ENCODE data around the gene CCNG1. TPM values are rescaled to one million over a fixed set of nuclear protein-coding genes. Genes with fewer than 3 reads are reported as not detected.

The CCNG1 gene
- polyA plus RNA-seq, 1 donor (not counting 4 experiments of a cell fraction or from before 2014, with no cell fraction given), result 96.7 TPM

GRCh38 chr5:163432544-163432943 lies 4.9 kb upstream of the CCNG1 start:
- peaks cover 1% of the 10 kb centered on the region for H3K79me2 ChIP-seq (ENCODE audit: control insufficient read depth, insufficient read depth, low read length)
- H3K27ac ChIP-seq (ENCODE audit: control insufficient read depth, insufficient read depth, low read length), result no peak overlapping the region
- H3K9ac ChIP-seq (ENCODE audit: control insufficient read depth, extremely low read depth, insufficient read depth, low read length), result no peak overlapping the region
- DNase-seq (ENCODE audit: low read depth, low spot score), result no peak
- dilution Hi-C loops (cut with MboI; ENCODE audit: extremely low pct_ligation_motif_present, low sequenced_read_pairs), result no loop called here
- H3K9me1 ChIP-seq (ENCODE audit: control insufficient read depth, extremely low read depth, insufficient read depth, low read length), result no peaks in the 10 kb centered on the region
- H3K36me3 ChIP-seq (ENCODE audit: control insufficient read depth in 2 of 2, extremely low read depth in 1 of 2, insufficient read depth in 2 of 2, low read length in 2 of 2), result no peaks in the 10 kb centered on the region
- no peaks in the 10 kb centered on the region for H4K20me1 ChIP-seq (ENCODE audit: control insufficient read depth, extremely low read depth, insufficient read depth, low read length)
- no peak for FAIRE-seq
- H2AFZ ChIP-seq (ENCODE audit: control insufficient read depth, low read length), result no peak overlapping the region
- peaks cover 3% of the 10 kb centered on the region for H3K27me3 ChIP-seq (ENCODE audit: control insufficient read depth, extremely low read depth, insufficient read depth, low read length)
- H3K4me1 ChIP-seq (ENCODE audit: control insufficient read depth, extremely low read depth, insufficient read depth, low read length), result peaks cover 4% of the 10 kb centered on the region
- no peak overlapping the region for H3K4me2 ChIP-seq (ENCODE audit: control insufficient read depth, extremely low read depth, insufficient read depth, low read depth, low read length)
- TF ChIP-seq, protein P1, sequence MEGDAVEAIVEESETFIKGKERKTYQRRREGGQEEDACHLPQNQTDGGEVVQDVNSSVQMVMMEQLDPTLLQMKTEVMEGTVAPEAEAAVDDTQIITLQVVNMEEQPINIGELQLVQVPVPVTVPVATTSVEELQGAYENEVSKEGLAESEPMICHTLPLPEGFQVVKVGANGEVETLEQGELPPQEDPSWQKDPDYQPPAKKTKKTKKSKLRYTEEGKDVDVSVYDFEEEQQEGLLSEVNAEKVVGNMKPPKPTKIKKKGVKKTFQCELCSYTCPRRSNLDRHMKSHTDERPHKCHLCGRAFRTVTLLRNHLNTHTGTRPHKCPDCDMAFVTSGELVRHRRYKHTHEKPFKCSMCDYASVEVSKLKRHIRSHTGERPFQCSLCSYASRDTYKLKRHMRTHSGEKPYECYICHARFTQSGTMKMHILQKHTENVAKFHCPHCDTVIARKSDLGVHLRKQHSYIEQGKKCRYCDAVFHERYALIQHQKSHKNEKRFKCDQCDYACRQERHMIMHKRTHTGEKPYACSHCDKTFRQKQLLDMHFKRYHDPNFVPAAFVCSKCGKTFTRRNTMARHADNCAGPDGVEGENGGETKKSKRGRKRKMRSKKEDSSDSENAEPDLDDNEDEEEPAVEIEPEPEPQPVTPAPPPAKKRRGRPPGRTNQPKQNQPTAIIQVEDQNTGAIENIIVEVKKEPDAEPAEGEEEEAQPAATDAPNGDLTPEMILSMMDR (optimal IDR thresholded peaks at IDR 0.05 in 1 of 3, IDR thresholded peaks at IDR 0.05 in 1 of 3, conservative IDR thresholded peaks at IDR 0.05 in 1 of 3; ENCODE audit: extremely low read depth in 1 of 3, insufficient read depth in 2 of 3, low read length in 3 of 3), result no peak
- no peak for TF ChIP-seq EZH2 (IDR thresholded peaks at IDR 0.05; ENCODE audit: low read length)
- H3K9me3 ChIP-seq (ENCODE audit: control insufficient read depth, low read depth, low read length), result no peaks in the 10 kb centered on the region
- H3K4me3 ChIP-seq (ENCODE audit: control insufficient read depth in 2 of 3, extremely low read depth in 1 of 3, insufficient read depth in 2 of 3, low read depth in 1 of 3, low read length in 3 of 3), result no peak overlapping the region

DNA sequence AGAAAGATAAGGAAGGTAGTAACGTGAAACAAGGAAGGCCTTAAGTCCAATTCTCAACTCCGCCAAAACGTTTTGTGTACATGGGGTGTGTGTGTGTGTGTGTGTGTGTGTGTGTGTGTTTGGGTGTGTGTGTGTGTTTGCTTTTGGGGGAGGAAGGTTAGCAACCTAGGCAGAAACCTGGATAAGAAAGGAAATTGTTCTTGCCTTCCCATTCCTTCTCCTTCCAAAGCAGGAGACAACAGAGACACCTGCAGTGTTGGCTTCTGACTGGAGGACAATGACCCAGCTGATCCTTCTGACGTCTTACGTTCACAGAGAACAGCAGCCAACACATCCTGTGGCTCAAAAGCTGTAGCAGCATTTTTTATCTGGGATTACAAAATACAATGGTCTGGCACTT lies 4.1 kb upstream of the CCNG1 start:
- H3K79me2 ChIP-seq (ENCODE audit: control insufficient read depth, insufficient read depth, low read length), result peaks cover 8% of the 10 kb centered on the region
- peaks cover 3% of the 10 kb centered on the region for H3K27me3 ChIP-seq (ENCODE audit: control insufficient read depth, extremely low read depth, insufficient read depth, low read length)
- H3K27ac ChIP-seq (ENCODE audit: control insufficient read depth, insufficient read depth, low read length), result no peak overlapping the region
- FAIRE-seq (no peak), DNase-seq (ENCODE audit: low read depth, low spot score) (no peak)
- dilution Hi-C loops (cut with MboI; ENCODE audit: extremely low pct_ligation_motif_present, low sequenced_read_pairs), result no loop called here
- peaks cover 4% of the 10 kb centered on the region for H3K4me1 ChIP-seq (ENCODE audit: control insufficient read depth, extremely low read depth, insufficient read depth, low read length)
- no peaks in the 10 kb centered on the region for H4K20me1 ChIP-seq (ENCODE audit: control insufficient read depth, extremely low read depth, insufficient read depth, low read length)
- no peak overlapping the region for H3K9ac ChIP-seq (ENCODE audit: control insufficient read depth, extremely low read depth, insufficient read depth, low read length)
- H3K4me3 ChIP-seq (ENCODE audit: control insufficient read depth in 2 of 3, extremely low read depth in 1 of 3, insufficient read depth in 2 of 3, low read depth in 1 of 3, low read length in 3 of 3), result no peak overlapping the region
- no peaks in the 10 kb centered on the region for H3K36me3 ChIP-seq (ENCODE audit: control insufficient read depth in 2 of 2, extremely low read depth in 1 of 2, insufficient read depth in 2 of 2, low read length in 2 of 2)
- H3K9me1 ChIP-seq (ENCODE audit: control insufficient read depth, extremely low read depth, insufficient read depth, low read length), result no peaks in the 10 kb centered on the region
- H2AFZ ChIP-seq (ENCODE audit: control insufficient read depth, low read length), result no peak overlapping the region
- TF ChIP-seq, protein P1 (optimal IDR thresholded peaks at IDR 0.05 in 1 of 3, IDR thresholded peaks at IDR 0.05 in 1 of 3, conservative IDR thresholded peaks at IDR 0.05 in 1 of 3; ENCODE audit: extremely low read depth in 1 of 3, insufficient read depth in 2 of 3, low read length in 3 of 3), result no peak
- no peak for TF ChIP-seq EZH2 (IDR thresholded peaks at IDR 0.05; ENCODE audit: low read length)
- H3K9me3 ChIP-seq (ENCODE audit: control insufficient read depth, low read depth, low read length), result no peaks in the 10 kb centered on the region
- H3K4me2 ChIP-seq (ENCODE audit: control insufficient read depth, extremely low read depth, insufficient read depth, low read depth, low read length), result no peak overlapping the region

All from keratinocyte (primary cell).